Common myeloid progenitor, CD34-positive (primary cell): ENCODE measurements around the gene UXT.
"Not testable (repeated sequence)": the region's sequence is repeated elsewhere in the genome, so short reads cannot be mapped to it uniquely, and the experiment has no call there.

Source experiments
- CTCF ChIA-PET: fragments of 350-600 bp; sonication (Branson Sonifier 250); formaldehyde crosslinking; loops from one replicate; lab custom pipeline; 2021; ENCODE audit warnings: antibody characterized with exemption; lab: Charles Lee
- POLR2A ChIA-PET: fragments of 350-600 bp; sonication (Branson Sonifier 250); formaldehyde crosslinking; loops from one replicate; lab custom pipeline; 2021; ENCODE audit warnings: antibody characterized with exemption; lab: Charles Lee
- DNase-seq, 3 donors: peaks; one replicate each; pipeline versions ENCODE4 v3.0.0 to v3.0.0-alpha.2; 2013
- H3K27ac ChIP-seq, 2 experiments: 1 replicate in 1 of 2; 2 replicates in 1 of 2; pipeline ENCODE4 v1.7.0; 2013; ENCODE audit warnings: inconsistent platforms in 2 of 2, low read length in 2 of 2, mild to moderate bottlenecking in 2 of 2, low read depth in 1 of 2, moderate library complexity in 1 of 2; ENCODE audit not compliant: severe bottlenecking in 2 of 2, insufficient read depth in 1 of 2, poor library complexity in 1 of 2
- H3K27me3 ChIP-seq, 5 experiments: replicated peaks in 2 of 5; 1 replicate in 3 of 5; 2 replicates in 2 of 5; pipeline versions ENCODE4 v1.6.1 to v1.7.0; 2013; ENCODE audit warnings: low read length in 4 of 5, mild to moderate bottlenecking in 2 of 5, moderate library complexity in 2 of 5, inconsistent platforms in 1 of 5; ENCODE audit not compliant: insufficient read depth in 5 of 5, control insufficient read depth in 4 of 5
- H3K36me3 ChIP-seq, 4 experiments: 1 replicate in 2 of 4; 2 replicates in 2 of 4; pipeline versions ENCODE4 v1.6.1 to v1.7.0; 2013; ENCODE audit warnings: low read length in 3 of 4, control low read depth in 1 of 4, mild to moderate bottlenecking in 1 of 4; ENCODE audit not compliant: control insufficient read depth in 4 of 4, insufficient read depth in 4 of 4
- H3K4me1 ChIP-seq, 4 experiments: 1 replicate in 3 of 4; 2 replicates in 1 of 4; pipeline versions ENCODE4 v1.6.1 to v1.7.1; 2013; ENCODE audit warnings: low read length in 3 of 4, mild to moderate bottlenecking in 3 of 4, control low read depth in 1 of 4, inconsistent platforms in 1 of 4, moderate library complexity in 1 of 4; ENCODE audit not compliant: control insufficient read depth in 4 of 4, insufficient read depth in 4 of 4; ENCODE audit errors: control extremely low read depth in 1 of 4
- H3K4me3 ChIP-seq, 7 experiments: 1 replicate in 4 of 7; 2 replicates in 3 of 7; pipeline versions ENCODE4 v1.5.1 to v1.7.0; 2013; ENCODE audit warnings: mild to moderate bottlenecking in 7 of 7, low read length in 6 of 7, moderate library complexity in 6 of 7, inconsistent platforms in 2 of 7, low read depth in 2 of 7, control low read depth in 1 of 7; ENCODE audit not compliant: insufficient read depth in 4 of 7, control insufficient read depth in 1 of 7; ENCODE audit errors: extremely low read depth in 1 of 7
- H3K9me3 ChIP-seq, 5 experiments: 1 replicate in 4 of 5; 2 replicates in 1 of 5; pipeline versions ENCODE4 v1.6.1 to v1.7.1; 2013; ENCODE audit warnings: low read length in 4 of 5, mild to moderate bottlenecking in 2 of 5, inconsistent platforms in 1 of 5, low read depth in 1 of 5, moderate library complexity in 1 of 5; ENCODE audit not compliant: control insufficient read depth in 4 of 5, insufficient read depth in 2 of 5; ENCODE audit errors: control extremely low read depth in 1 of 5
- WGBS: methylation state at CpG from one replicate; pipeline ENCODE4 v1.1.5; 2013; ENCODE audit not compliant: insufficient coverage; 5-methylcytosine and 5-hydroxymethylcytosine counted together

Gene UXT

DNA sequence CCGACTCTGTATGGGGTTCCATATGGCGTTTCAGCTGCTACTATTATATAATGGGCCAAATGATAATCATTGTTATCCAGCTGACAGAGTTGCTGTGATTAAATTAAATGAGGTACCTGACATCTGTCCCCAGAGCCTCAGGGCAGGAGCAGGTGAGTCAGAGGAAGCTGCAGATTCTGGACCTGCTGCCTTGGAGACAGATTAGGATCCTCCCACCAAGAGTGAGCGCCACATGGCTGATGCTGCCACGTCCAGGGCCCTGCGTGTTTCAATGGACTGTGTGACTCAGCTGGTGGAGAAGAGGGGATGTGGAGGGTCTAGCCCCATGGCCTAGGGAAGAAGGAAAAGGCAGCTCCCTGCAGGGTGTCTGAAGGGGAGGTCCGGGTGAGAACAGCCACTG lies 28.3 kb upstream of the UXT start:
- Histone ChIP-seq H3K36me3 (no peaks in the 10 kb centered on the region), H3K4me1 (no peaks in the 10 kb centered on the region), H3K27me3 (peaks cover 0 to 4% (median 0%) of the 10 kb centered on the region in 5 experiments), H3K4me3 (no peak overlapping the region), H3K27ac (no peak overlapping the region), H3K9me3 (no peaks in the 10 kb centered on the region)
- POLR2A ChIA-PET, result no interaction called here
- no peak for DNase-seq
- WGBS, result 92% methylated on average over 2 of the region's 6 CpGs
- CTCF ChIA-PET, result no interaction called here

- Histone ChIP-seq H3K27ac (no peak overlapping the region), H3K27me3 (peaks cover 0 to 4% (median 0%) of the 10 kb centered on the region in 5 experiments), H3K4me3 (no peak overlapping the region), H3K36me3 (no peaks in the 10 kb centered on the region), H3K9me3 (no peaks in the 10 kb centered on the region), H3K4me1 (no peaks in the 10 kb centered on the region)
- ChIA-PET CTCF (no interaction called here), POLR2A (no interaction called here)
- no CpG with 5 or more reads among the region's 3 CpGs for WGBS
- DNase-seq, result no peak
Observed at GRCh38 chrX:47683829-47684205, 24.8 kb upstream of the UXT start.

DNA sequence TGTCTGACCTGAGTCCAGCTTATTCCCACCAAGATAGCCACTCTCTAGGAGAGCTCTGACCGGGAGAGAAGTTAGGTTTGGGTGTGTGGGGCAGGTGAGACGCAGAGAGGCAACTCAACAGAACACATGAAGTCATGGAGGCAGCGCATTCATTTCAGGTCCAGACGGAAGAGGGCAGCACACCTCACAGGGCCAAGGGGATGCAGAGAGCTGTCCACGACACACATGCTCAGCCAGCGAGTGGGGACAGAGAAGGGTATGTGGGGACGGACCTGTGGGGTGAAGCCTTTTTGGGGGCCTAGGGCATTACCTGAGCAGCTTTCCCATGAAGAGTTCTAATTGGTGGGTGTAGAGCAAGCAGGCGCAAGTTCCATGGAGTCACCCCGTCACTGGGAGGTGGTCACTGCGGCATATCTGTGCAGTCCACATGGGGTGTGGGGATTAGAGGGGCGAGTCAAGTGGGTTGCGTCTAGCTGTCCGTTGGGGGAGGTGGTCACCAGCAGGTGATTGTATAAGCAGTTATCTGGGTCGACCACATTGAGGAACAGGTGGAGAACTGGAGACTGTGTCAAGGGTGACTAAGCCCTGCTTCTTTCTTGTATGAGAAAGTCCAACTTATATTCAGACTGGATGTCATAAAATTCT lies 24.3 kb upstream of the UXT start:
- H3K27me3 ChIP-seq, result peaks cover 0 to 4% (median 0%) of the 10 kb centered on the region in 5 experiments
- ChIA-PET POLR2A (no interaction called here), CTCF (no interaction called here)
- peak in 2 of 3 donors; percentile 10 to 43 for DNase-seq
- no peak overlapping the region for H3K4me3 ChIP-seq
- H3K27ac ChIP-seq, result no peak overlapping the region
- H3K9me3 ChIP-seq, result no peaks in the 10 kb centered on the region
- H3K4me1 ChIP-seq, result no peaks in the 10 kb centered on the region
- 81% methylated on average over 12 of the region's 14 CpGs for WGBS
- no peaks in the 10 kb centered on the region for H3K36me3 ChIP-seq

- H3K4me3 ChIP-seq, H3K27me3 ChIP-seq, H3K36me3 ChIP-seq, POLR2A ChIA-PET, H3K27ac ChIP-seq, H3K9me3 ChIP-seq, CTCF ChIA-PET, H3K4me1 ChIP-seq: not testable (repeated sequence)
- peak in 2 of 3 donors; percentile 18 to 41 for DNase-seq
- 57% methylated on average over 3 of the region's 7 CpGs for WGBS
Observed at GRCh38 chrX:47675959-47676859, 17.2 kb upstream of the UXT start.

DNA sequence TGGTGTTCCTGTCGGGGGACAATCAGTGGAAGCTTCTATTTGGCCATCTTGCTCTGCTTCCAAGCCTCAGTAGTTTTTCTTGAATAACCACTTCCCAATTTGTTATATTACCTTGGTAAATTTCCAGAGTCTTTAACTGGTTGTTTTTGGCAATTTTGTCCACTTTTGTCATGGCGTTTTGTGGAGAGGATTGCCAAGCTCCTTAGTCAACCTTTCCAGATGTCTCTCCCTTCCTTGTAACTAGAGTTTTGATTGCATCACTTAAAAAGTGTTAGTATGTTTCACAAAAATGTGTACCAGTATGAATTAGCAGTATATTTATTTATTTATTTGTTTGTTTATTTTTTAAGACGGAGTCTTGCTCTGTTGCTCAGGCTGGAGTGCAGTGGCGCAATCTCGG lies 15.8 kb upstream of the UXT start:
- H3K4me3 ChIP-seq, result no peak overlapping the region
- H3K36me3 ChIP-seq, result no peaks in the 10 kb centered on the region
- no peaks in the 10 kb centered on the region for H3K4me1 ChIP-seq
- 100% methylated on average over 3 of the region's 5 CpGs for WGBS
- POLR2A ChIA-PET, result no interaction called here
- H3K27ac ChIP-seq, result no peak overlapping the region
- no peak for DNase-seq
- CTCF ChIA-PET, result no interaction called here
- H3K9me3 ChIP-seq, result no peaks in the 10 kb centered on the region
- H3K27me3 ChIP-seq, result no peaks in the 10 kb centered on the region

DNA sequence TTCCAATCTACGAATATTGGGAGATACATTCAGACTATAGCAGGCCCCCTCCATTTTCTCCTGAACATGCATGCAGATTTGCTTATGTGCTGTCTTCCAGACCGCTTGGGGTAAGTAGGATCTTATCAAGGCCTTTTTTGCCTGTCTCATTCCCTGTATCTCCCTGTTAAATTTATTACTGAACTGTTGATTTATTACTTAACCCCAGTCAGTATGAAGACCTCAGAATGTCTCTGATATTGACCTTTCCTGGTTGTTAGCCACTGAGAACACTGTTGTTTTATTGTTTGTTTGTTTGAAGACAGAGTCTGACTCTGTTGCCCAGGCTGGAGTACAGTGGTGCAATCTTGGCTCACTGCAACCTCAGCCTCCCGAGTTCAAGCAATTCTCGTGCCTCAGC lies 6.8 kb upstream of the UXT start:
- WGBS, result 82% methylated on average over 4 of the region's 4 CpGs
- H3K27ac ChIP-seq, H3K4me1 ChIP-seq, CTCF ChIA-PET, H3K9me3 ChIP-seq, H3K36me3 ChIP-seq, H3K4me3 ChIP-seq, POLR2A ChIA-PET, DNase-seq, H3K27me3 ChIP-seq: not testable (repeated sequence)

DNA sequence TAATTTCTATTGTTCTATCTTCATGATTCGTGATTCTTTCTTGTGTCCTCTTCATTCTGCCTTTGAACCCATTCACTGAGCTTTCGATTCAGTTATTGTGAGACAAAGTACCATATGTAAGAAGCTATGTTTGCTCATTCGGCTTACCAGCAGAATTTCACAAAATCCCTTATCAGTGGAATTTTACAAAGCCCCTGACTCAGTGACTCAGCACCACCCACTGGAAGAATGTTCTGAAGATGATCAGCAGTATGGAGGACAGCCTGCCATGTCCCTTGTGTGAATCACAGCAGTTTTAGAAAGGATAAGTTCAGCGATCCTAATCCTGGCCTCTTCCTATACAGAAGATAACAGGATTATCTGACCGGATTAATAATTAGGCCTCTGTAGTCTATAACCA lies 5.8 kb upstream of the UXT start:
- no peak overlapping the region for H3K4me3 ChIP-seq
- H3K9me3 ChIP-seq, result no peaks in the 10 kb centered on the region
- H3K4me1 ChIP-seq, result peaks cover 0 to 2% (median 0%) of the 10 kb centered on the region in 4 experiments
- POLR2A ChIA-PET, result no interaction called here
- H3K27me3 ChIP-seq, result no peaks in the 10 kb centered on the region
- WGBS, result 93% methylated on average over 4 of the region's 5 CpGs
- no peaks in the 10 kb centered on the region for H3K36me3 ChIP-seq
- CTCF ChIA-PET, result no interaction called here
- no peak overlapping the region for H3K27ac ChIP-seq
- no peak for DNase-seq
